ENCODE measurements around the gene MFSD2B.
"Not testable (repeated sequence)": the region's sequence is repeated elsewhere in the genome, so short reads cannot be mapped to it uniquely, and the experiment has no call there.

Gene MFSD2B, protein sequence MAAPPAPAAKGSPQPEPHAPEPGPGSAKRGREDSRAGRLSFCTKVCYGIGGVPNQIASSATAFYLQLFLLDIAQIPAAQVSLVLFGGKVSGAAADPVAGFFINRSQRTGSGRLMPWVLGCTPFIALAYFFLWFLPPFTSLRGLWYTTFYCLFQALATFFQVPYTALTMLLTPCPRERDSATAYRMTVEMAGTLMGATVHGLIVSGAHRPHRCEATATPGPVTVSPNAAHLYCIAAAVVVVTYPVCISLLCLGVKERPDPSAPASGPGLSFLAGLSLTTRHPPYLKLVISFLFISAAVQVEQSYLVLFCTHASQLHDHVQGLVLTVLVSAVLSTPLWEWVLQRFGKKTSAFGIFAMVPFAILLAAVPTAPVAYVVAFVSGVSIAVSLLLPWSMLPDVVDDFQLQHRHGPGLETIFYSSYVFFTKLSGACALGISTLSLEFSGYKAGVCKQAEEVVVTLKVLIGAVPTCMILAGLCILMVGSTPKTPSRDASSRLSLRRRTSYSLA

DNA sequence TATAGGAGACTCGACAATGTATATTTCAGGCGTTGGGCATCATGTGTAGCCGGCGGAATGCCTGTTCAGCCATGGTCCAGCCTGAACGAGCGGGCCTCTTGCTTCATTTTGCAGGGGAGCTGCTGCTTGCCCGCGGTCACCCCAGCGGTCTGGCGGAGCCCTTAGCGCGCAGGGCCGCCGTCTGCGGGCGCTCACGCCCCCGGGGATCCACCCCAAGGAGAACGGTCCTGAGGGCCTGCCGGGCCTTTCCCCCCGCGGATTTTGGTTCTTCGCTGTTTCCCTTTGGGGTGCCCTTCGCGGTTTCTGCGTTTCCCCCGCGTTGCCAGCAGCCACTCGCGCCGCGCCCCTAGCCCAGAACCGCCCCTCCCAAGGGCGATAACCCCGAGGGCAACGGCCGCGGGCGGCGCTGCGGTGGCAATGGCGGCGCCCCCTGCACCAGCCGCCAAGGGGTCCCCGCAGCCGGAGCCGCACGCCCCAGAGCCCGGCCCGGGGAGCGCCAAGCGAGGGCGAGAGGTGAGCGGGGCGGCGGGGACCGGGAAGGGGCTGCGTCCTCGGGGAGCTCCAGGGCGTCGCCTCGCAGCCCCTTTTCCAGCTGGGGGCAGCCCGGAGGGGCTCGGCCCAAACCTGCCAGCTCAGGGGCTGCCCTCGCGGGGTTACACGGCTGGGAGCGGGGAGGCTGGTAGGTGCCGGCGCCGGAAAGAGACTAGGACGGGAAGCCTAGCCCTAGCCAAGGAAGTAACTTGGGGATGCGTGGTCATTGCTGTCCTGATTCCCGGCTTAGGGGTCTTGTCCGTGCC, at the start of gene MFSD2B:
TSS of gene MFSD2B (plus strand) at position 406 of the 797 bp plus-strand sequence. CDS start at position 418, 12 bp downstream.
- DNase-seq, result no peak

DNA sequence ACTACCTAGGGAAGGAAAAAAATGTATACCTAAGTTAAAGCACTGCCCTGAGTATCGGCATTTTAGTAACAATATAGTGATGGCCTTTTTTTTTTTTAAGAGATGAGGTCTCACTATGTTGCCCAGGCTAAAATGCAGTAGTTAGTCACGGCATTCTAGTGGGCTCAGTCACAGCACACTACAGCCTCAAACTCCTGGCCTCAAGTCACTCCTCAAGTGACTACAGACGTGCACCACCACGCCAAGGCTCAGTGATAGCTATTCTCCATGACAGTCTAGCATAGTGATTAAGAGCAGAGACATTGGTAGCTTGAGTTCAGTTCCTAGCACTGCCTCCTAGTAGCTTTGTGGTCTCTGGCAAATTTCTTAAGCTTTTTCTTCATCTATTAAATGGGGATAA, 42.0 kb upstream of the MFSD2B start:
- DNase-seq, result no peak

DNA sequence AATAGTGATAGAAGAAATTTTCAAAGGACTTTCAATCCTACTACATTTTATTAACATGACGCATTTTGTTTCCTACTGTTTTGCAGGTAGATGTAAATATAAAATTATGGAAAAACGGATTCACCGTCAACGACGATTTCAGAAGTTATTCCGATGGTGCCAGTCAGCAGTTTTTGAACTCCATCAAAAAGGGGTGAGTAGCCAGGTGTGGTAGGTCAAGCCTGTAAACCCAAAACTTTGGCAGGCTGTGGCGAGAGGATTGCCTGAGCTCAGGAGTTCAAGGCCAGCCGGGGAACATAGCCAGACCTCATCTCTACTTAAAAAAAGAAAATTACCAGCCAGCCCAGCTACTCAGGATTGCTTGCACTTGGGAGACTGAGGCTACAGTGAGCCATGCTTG, 33.0 kb upstream of the MFSD2B start:
- no peak for DNase-seq

DNA sequence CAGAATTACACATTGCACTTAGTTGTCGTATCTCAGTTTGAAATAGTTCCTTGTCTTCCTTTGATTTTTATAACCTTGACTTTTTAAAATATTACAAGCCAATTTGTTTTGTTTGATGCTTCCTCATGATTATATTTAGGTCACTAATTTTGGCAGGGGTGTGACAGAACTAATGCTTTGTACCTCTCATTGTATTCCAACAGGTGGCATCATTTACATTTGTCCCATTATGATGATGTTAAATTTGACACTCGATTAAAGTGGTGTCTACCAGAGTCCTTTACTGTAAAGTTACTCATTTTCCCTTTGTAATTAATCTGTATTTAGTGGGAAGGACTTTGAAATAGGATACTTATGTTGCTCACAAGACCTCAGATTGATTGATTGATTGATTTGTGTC, 21.5 kb upstream of the MFSD2B start:
- DNase-seq, result no peak

DNA sequence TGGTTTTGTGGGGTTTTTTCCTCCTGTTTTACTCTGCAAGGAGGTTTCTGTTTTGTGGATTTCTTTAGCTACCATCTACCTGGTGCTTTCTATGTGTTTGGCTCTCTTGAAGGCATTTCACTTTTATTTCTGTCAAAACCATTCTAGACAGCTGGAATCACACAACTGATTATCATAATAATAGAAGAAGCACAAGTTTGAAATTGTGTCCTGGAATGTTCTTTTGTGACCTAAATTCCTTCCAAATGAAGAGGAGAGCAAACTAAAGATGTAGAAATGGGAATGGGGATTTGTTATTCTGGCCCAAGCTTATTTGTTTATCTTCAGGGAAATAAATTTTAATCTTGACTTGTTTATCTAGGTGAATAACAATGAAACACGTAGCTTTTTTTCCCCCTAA, 17.0 kb upstream of the MFSD2B start:
- DNase-seq, result no peak

DNA sequence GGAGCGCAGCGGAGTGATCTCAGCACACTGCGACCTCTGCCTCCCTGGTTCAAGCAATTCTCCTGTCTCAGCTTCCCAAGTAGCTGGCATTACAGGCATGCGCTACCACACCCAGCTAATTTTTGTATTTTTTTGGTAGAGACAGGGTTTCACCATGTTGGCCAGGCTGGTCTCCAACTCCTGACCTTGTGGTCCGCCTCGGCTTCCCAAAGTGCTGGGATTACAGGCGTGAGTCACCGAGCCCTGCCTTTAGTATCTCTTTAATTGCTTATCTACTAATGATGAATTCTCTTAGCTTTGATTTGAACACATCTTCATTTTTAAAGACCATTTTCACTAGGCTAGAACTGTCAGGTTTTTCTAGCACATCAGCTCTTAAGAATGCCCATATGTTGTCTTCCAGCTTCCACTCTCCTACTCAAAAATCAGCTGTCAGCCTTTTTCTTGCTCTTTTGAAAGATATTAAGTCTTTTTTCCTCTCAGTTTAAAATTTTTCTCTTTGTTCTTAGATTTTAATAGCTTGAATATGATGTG, 16.1 kb upstream of the MFSD2B start:
- no peak for DNase-seq

DNA sequence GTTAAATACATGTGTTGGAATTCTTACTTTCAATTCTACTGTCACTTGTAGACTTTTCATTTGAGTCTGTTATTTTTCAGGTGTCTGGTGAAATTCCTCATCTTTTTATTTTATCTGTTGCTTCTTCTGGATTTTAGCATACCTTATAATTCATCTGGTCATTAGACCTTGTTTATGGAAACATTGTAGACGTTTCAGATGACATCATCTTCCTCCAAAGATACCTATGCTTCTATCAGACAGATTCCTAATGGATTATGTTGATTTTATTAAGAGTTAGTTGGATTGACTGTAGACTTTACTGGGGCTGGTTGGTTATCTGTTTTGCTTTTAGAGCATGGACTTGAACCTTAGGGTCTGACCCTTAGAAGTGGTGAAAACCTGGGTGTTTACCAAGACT, 15.3 kb upstream of the MFSD2B start:
- DNase-seq, result no peak

DNA sequence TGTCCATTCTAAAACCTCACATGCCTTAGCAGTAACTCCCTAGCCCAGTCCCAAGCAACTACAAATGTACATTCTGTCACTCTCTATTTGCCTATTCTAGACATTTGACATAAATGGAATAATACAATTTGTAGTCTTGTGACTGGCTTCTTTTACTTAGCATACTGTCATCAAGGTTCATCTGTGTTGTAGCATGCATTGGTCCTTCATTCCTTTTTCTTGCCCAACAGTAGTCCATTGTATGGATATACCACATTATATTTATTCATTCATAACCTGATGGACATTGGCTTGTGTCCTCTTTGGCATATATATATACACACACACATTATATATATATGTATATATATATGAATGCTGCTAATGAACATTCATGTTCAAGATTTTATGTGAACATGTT, 2.2 kb upstream of the MFSD2B start:
- no peak for DNase-seq

DNA sequence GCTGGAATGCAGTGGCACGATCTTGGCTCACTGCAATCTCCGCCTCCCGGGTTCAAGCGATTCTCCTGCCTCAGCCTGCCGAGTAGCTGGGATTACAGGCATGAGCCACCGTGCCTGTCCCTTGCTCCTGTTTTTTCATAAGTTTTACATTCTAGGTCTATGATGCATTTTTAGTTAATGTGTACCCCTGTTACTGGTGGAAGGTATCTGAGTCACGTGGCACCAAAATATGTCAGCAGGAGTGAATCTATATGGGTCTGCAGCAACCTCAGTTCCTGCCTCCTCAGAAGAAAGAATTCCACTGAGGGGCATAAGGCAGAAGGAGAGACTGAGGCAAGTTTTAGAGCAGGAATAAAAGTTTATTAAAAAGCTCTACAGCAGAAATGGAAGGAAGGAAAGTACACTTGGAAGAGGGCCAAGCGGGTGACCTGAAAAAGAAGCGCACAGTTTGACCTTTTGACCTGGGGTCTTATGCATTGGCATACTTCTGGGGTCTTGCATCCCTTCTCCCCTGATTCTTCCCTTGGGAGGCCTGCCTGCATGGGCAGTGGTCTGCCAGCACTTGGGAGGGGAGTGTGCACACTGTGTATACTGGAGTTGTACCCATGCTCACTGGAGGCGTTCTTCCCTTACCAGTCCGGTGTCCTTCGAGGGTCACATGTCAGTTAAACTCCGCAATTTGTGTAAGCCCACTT, 1.1 kb upstream of the MFSD2B start:
- no peak for DNase-seq

DNA sequence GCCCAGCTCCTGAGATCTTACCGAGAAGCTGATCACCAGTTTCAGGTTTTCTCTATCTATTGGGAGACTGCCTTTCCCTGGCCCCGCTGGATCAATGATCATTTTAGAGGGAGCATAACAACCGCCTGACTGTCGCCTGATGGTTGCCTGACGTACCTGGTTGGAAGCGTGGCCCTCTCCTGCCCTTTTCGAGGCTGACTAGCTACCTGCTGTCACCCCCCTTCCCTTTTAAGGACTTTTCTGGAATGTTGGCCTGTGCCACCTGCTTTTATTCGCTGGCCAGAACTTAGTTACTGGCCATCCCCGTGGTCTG, 562 bp upstream of the MFSD2B start:
- DNase-seq, result no peak

DNA sequence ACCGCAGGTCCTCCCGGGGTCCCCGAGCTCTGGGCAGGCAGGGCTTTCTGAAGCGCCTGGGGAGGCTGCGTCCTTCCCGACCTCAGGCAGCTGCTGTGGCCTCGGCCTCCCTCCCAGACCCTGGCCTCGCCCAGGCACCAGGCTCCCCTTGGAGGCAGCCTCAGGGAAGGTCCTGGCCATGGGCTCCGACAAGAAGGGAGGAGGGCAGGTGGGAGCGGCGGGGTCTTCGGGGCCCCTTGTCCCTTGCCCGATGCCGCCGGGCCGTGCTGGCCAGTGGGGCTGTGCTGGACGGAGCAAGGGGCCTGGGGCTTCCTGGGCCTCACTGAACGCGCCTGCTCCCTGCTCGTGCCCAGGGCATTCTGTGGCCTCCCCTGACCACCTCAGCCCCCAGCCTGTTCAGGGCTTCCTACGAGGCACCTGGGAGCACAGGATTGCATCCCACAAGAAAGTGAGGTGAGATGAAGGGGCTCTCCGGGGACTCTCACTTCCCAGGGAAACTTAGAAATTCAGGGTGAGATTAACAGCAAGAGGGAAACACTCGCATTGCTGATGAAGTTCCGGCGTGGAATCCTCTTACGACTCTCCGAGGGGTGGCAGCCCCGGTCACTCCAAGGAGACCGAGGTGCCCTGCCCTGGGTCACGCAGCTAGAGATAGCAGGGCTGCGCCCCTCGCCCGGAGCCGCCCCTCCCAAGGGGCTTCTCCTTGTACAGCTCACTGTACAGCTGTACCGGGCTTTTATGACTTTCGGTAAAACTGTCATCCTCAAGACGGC, 778 bp downstream of the MFSD2B start:
- no peak for DNase-seq

DNA sequence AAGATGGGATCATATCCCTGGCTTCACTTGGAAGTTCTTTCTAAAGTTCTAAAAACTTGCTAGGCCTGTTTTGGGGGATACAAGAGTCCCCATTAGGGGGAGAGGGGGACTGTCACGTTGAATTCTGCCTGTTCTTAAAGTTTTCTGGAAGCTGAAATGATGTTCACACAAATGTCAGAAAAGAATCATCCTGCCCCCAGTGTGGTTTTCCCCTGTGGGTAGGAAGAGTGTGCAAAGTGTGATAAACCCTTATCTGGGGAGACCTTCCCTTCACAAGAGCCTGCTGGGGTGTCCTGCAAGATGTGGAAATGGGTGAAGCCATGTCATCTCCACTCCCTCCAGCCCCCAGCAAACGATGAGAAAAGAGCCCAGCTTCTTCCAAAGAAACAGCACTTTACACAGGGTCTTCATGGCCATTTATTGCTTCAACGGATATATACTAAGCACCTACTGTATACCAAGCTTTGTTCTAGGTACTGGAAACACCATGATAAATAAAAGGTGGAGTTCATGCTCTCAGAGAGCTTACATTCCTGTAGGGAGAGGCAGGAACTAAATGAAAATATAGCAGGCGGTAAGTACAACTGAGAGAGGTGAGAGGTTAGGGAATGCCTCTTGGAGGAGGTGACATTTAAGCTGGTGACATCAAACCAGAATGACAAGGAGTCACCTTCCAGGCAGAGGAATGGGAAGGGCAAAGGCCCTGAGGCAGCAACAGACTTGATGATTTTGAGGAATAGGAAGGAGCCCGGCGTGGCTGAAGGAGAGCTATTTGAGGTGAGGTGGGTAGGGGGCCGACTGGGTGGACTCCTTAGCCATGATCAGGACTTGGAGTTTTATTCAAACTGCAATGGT, 1.6 kb downstream of the MFSD2B start:
- no peak for DNase-seq

DNA sequence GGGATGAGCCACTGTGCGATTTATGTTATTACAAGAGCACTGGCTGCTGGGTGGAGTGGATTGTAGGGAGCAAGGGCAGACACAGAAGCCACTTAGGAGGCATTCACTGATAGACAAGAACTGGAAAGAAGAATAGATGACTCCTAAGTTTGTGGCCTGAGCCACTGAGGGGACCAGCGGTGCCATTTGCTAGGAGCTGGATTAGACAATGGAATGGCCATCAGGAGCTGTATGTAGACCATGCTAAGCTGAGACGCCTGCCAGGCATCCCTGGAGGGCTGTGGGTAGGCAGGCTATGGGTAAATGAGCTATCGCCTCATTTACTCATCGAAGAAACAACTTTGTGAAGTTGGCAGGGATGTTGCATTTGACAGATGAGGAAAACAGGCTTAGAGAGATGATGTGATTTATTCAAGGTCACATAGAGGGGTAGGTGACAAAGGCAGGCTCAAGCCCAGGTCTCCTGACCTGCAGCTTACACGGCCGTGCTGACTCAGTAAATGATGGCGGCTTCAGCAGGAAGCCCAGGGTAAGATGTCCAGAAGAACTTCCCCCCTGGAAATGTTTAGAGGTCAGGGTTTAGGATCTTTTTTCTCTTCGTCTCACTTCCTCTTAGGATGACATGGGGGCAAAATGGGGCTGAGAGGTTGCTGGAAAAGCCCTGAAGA, 2.8 kb downstream of the MFSD2B start:
- no peak for DNase-seq

DNA sequence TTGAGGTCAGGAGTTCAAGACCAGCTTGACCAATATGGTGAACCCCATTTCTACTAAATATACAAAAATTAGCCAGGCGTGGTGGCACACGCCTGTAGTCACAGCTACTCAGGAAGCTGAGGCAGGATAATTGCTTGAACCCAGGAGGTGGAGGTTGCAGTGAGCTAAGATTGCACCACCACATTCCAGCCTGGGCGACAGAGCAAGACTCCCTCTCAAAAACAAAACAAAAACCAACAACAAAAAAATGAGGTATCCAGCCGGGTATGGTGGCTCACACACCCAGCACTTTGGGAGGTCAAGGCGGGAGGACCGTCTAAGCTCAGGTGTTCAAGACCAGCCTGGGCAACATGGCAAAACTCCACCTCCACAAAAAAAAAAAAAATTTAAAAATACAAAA, 5.0 kb downstream of the MFSD2B start:
- not testable (repeated sequence) for DNase-seq

DNA sequence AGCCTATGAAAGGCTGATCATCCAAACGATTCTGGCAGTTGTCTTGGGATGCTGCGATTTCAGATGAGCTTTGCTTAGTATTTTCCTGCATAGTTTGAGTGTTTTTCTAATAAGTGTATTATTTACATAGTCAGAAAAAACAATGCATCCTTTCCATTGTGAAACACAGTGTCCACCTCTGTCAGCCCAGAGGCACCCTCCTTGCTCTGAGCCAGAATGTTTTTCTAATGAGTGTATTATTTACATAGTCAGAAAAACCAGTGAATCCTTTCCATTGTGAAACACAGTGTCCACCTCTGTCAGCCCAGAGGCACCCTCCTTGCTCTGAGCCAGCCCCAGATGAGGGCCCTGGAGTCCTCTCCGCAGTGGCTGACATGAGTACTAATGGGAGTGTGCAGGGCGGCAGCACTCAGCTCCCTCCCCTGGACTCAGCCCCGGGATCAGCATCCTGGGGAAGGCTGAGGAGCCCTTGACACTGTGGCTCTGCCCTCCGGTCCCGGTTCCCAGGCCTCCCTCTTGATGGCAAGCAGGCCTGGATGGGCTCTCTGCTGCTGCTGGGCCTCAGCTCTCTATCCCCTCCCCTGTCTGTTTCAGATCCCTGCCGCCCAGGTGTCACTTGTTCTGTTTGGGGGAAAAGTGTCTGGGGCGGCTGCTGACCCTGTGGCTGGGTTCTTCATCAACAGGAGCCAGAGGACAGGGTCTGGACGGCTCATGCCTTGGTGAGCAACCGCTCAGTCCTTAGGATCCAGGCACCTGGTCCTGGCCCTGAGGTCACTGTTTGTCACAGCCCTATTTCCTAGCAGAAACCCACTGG, 5.9 kb downstream of the MFSD2B start:
- DNase-seq, result no peak

DNA sequence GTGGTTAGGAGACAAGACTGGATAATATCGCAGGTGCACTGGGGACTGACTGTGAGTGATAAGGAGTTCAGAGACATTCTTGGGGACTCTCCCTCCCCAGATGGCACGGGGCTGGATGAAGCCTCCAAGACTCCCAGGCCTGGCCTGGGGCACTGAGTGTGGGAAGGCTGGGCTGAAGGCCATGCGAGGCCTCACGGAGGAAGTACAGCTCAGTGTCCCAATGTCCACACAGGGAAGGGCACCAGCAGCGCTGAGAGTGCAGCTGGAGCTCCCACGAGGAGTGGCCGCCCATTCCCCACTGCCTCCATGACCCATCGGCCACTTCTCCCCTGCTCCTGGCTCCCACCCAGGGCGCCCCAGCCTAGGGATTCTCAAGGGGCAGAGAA, 6.5 kb downstream of the MFSD2B start:
- no peak for DNase-seq

DNA sequence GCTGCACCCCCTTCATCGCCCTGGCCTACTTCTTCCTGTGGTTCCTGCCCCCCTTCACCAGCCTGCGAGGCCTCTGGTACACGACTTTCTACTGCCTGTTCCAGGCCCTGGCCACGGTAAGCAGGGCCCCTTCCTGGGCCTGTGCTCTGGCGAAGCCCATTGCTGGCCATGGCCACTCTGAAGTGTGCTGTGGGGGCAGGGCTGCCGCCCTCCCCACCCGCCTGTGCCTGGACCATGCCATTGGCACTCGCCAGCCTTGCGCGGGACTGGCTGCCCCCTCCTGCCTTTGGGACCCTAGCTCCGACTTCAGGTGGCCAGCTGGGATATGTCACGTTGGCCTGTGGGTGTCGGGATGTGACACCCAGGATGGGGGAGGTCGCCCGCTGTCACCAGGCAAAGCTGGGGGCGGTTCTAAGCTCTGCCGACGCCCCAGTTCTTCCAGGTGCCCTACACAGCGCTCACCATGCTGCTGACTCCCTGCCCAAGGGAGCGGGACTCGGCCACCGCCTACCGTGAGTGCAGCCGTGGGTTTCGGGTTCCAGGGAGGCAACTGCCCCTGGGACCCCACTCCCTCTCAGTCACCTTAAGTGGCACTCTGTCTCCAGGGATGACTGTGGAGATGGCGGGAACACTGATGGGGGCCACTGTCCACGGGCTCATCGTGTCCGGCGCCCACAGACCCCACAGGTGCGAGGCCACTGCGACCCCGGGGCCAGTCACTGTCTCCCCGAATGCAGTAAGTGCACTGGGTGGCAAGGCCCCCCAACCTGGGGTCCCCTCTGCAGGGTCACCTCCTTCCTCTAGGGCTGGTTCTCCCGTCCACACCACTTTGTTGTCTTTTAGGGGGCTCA, 7.2 kb downstream of the MFSD2B start:
- no peak for DNase-seq

DNA sequence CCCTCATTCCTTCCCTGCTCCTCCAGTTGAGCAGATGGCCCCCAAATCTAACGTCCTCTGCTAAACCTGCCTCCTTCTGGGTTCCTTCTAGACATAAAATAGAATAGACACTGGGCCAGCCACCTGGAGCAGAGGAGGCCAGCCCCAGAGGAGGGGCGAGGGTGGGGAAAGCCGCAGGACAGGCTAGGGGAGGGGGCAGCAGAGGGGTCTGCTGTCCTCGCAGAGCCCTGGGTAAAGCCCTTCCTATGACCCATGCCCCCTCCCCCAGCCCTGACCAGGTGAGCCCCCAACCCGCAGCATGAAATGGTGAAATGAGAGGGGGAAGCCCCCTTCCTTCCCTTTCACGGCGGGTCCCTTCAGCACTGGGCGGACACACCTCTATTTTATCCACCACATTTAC, 7.8 kb downstream of the MFSD2B start:
- no peak for DNase-seq

DNA sequence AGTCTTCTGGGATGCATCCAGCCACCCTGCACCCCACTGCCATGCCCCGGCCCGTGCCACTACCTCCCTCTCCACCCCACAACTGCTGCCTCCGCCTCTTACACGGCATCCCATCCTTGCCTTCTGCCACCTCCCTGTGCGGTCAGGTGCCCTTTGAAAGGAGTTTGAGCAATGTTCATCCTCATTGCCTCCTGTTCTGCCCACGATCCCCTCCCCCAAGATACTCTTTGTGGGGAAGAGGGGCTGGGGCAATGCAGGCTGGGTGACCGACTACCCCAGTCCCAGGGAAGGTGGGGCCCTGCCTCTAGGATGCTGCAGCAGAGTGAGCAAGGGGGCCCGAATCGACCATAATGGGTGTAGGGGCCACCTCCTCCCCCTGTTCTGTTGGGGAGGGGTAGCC, 8.4 kb downstream of the MFSD2B start:
- no peak for DNase-seq

Measured in midbrain (tissue), 1 donor.